Right cardiac atrium (tissue), 5 donors: Measurements from ENCODE around the gene IMMP2L. TPM values are rescaled to one million over a fixed set of nuclear protein-coding genes. Genes with fewer than 3 reads are reported as not detected.

ENCODE experiments used
- ATAC-seq, 2 donors: fragments of 200-7000 bp; cut with Tn5 transposase; one replicate each; pipeline versions ENCODE4 v1.8.0 to v1.9.1; 2020; ENCODE audit warnings: moderate library complexity in 2 of 2, mild to moderate bottlenecking in 1 of 2
- DNase-seq, 3 donors: peaks; one replicate each; pipeline ENCODE4 v3.0.0-alpha.2; 2020
- H3K27ac ChIP-seq: one replicate; pipeline ENCODE4 v1.5.1; 2013; ENCODE audit warnings: mild to moderate bottlenecking, low read length, control low read depth, moderate library complexity
- H3K27me3 ChIP-seq: one replicate; pipeline ENCODE4 v1.6.1; 2013; ENCODE audit not compliant: control insufficient read depth, insufficient read depth
- H3K4me1 ChIP-seq: one replicate; pipeline ENCODE4 v1.6.1; 2013; ENCODE audit warnings: low read length; ENCODE audit not compliant: control insufficient read depth, insufficient read depth
- H3K4me3 ChIP-seq: one replicate; pipeline ENCODE4 v1.5.1; 2013; ENCODE audit warnings: low read length, control low read depth
- H3K9me3 ChIP-seq: one replicate; pipeline ENCODE4 v1.6.1; 2013; ENCODE audit warnings: low read length; ENCODE audit not compliant: control insufficient read depth
- WGBS: extraction: QIAGEN DNeasy Blood & Tissue Kit; methylation state at CpG from one replicate; pipeline ENCODE4 v1.1.7; 2013; 5-methylcytosine and 5-hydroxymethylcytosine counted together
- intact Hi-C, 4 donors: fragments of 100-400 bp; cut with DNase I; formaldehyde crosslinking; loops; one replicate each; pipeline versions ENCODE4 v1.11.0 to v1.14.0; 2022 to 2023
- polyA plus RNA-seq: library from polyadenylated mRNA; stranded (reverse); fragments of 200-250 nt; gene quantifications from one replicate; pipeline ENCODE4 v1.2.3, GENCODE V29; 2013
- total RNA-seq, 4 donors: library from RNA; stranded (reverse); fragmentation: NEBNext Ultra II Directional; extraction: Animal tissue kit (Norgen Biotek cat#: 25700); gene quantifications; one replicate each; pipeline ENCODE4 v1.2.1, GENCODE V29; 2021
- donor health status: healthy with polysubstance abuse.
- donor health status: DM: no; HTN: yes; CAD: no.
- donor health status: DM: no; HTN: no; CAD: no.
- donor health status: DM: no; HTN: yes; CAD: no; lungs with severe emphysema.
- donor health status: DM: yes; HTN: yes; CAD: no.

The IMMP2L gene
- total and polyA plus RNA-seq, 5 donors = 6.6 to 16.2 (median 13.9) TPM

GRCh38 chr7:110762546-110763225, 799.6 kb downstream of the IMMP2L start:
- intact Hi-C loops = no loop called here
- no peak overlapping the region for H3K4me3 ChIP-seq
- H3K27me3 ChIP-seq = no peaks in the 10 kb centered on the region
- WGBS = 25% methylated on average over 2 of the region's 2 CpGs
- DNase-seq (no peak), ATAC-seq (no peak)
- no peak overlapping the region for H3K27ac ChIP-seq
- H3K4me1 ChIP-seq = no peaks in the 10 kb centered on the region
- no peaks in the 10 kb centered on the region for H3K9me3 ChIP-seq

- 88% methylated on average over 2 of the region's 2 CpGs for WGBS
- Histone ChIP-seq H3K9me3 (no peaks in the 10 kb centered on the region), H3K4me3 (no peak overlapping the region), H3K27ac (no peak overlapping the region), H3K27me3 (no peaks in the 10 kb centered on the region), H3K4me1 (no peaks in the 10 kb centered on the region)
- intact Hi-C loops = no loop called here
- DNase-seq (no peak), ATAC-seq (no peak)
These were observed 802.0 kb downstream of the IMMP2L start for GRCh38 chr7:110760341-110760740.

GRCh38 chr7:110759069-110759468, 803.2 kb downstream of the IMMP2L start:
- H3K4me1 ChIP-seq = no peaks in the 10 kb centered on the region
- whole genome bisulfite sequencing = 89% methylated on average over 4 of the region's 4 CpGs
- no peak overlapping the region for H3K27ac ChIP-seq
- DNase-seq (no peak), ATAC-seq (no peak)
- no peak overlapping the region for H3K4me3 ChIP-seq
- intact Hi-C loops = no loop called here
- H3K27me3 ChIP-seq = no peaks in the 10 kb centered on the region
- no peaks in the 10 kb centered on the region for H3K9me3 ChIP-seq

GRCh38 chr7:110754649-110755048, 807.6 kb downstream of the IMMP2L start:
- H3K27me3 ChIP-seq = no peaks in the 10 kb centered on the region
- H3K9me3 ChIP-seq = no peaks in the 10 kb centered on the region
- ATAC-seq (no peak), DNase-seq (no peak)
- 90% methylated on average over 4 of the region's 4 CpGs for WGBS
- no peak overlapping the region for H3K27ac ChIP-seq
- no peaks in the 10 kb centered on the region for H3K4me1 ChIP-seq
- no peak overlapping the region for H3K4me3 ChIP-seq
- intact Hi-C loops = no loop called here

- intact Hi-C loops = no loop called here
- H3K4me1 ChIP-seq = no peaks in the 10 kb centered on the region
- H3K27me3 ChIP-seq = no peaks in the 10 kb centered on the region
- H3K4me3 ChIP-seq = no peak overlapping the region
- 36% methylated on average over 3 of the region's 3 CpGs for WGBS
- H3K27ac ChIP-seq = no peak overlapping the region
- H3K9me3 ChIP-seq = no peaks in the 10 kb centered on the region
- ATAC-seq = no peak
- DNase-seq = no peak
These were observed 811.2 kb downstream of the IMMP2L start for GRCh38 chr7:110750931-110751605.

- DNase-seq (no peak), ATAC-seq (no peak)
- Histone ChIP-seq H3K9me3 (no peaks in the 10 kb centered on the region), H3K4me3 (no peak overlapping the region), H3K4me1 (no peaks in the 10 kb centered on the region), H3K27ac (no peak overlapping the region), H3K27me3 (no peaks in the 10 kb centered on the region)
- 64% methylated on average over 1 of the region's 1 CpG for WGBS
- intact Hi-C loops = no loop called here
These were observed 829.1 kb downstream of the IMMP2L start for GRCh38 chr7:110733221-110733620.

GRCh38 chr7:110724811-110725210, 837.5 kb downstream of the IMMP2L start:
- Histone ChIP-seq H3K4me3 (no peak overlapping the region), H3K9me3 (no peaks in the 10 kb centered on the region), H3K27ac (no peak overlapping the region), H3K27me3 (no peaks in the 10 kb centered on the region), H3K4me1 (no peaks in the 10 kb centered on the region)
- DNase-seq (no peak), ATAC-seq (no peak)
- intact Hi-C loops = no loop called here
- WGBS = 61% methylated on average over 6 of the region's 6 CpGs

GRCh38 chr7:110721395-110721794, 840.9 kb downstream of the IMMP2L start:
- intact Hi-C loops = no loop called here
- H3K4me3 ChIP-seq = no peak overlapping the region
- no peaks in the 10 kb centered on the region for H3K4me1 ChIP-seq
- WGBS = 90% methylated on average over 2 of the region's 2 CpGs
- H3K9me3 ChIP-seq = no peaks in the 10 kb centered on the region
- no peak overlapping the region for H3K27ac ChIP-seq
- no peaks in the 10 kb centered on the region for H3K27me3 ChIP-seq
- ATAC-seq = no peak
- DNase-seq = no peak

- intact Hi-C loops = no loop called here
- Histone ChIP-seq H3K27ac (no peak overlapping the region), H3K9me3 (no peaks in the 10 kb centered on the region), H3K27me3 (no peaks in the 10 kb centered on the region), H3K4me3 (no peak overlapping the region), H3K4me1 (no peaks in the 10 kb centered on the region)
- DNase-seq = no peak
- no peak for ATAC-seq
- WGBS = 93% methylated on average over 3 of the region's 3 CpGs
These were observed 841.7 kb downstream of the IMMP2L start for GRCh38 chr7:110720626-110721025.

- Histone ChIP-seq H3K4me3 (no peak overlapping the region), H3K27me3 (no peaks in the 10 kb centered on the region), H3K4me1 (no peaks in the 10 kb centered on the region), H3K27ac (no peak overlapping the region), H3K9me3 (no peaks in the 10 kb centered on the region)
- DNase-seq = no peak
- 78% methylated on average over 3 of the region's 3 CpGs for WGBS
- ATAC-seq = no peak
- intact Hi-C loops = no loop called here
These were observed 842.6 kb downstream of the IMMP2L start for GRCh38 chr7:110719741-110720140.

GRCh38 chr7:110718503-110719205, 843.6 kb downstream of the IMMP2L start:
- H3K9me3 ChIP-seq = no peaks in the 10 kb centered on the region
- no peak overlapping the region for H3K4me3 ChIP-seq
- no peaks in the 10 kb centered on the region for H3K4me1 ChIP-seq
- no peaks in the 10 kb centered on the region for H3K27me3 ChIP-seq
- DNase-seq (no peak), ATAC-seq (no peak)
- WGBS = 59% methylated on average over 3 of the region's 3 CpGs
- intact Hi-C loops = no loop called here
- no peak overlapping the region for H3K27ac ChIP-seq
